NOMO-1 treated with dmso at 0.1 percent for 144 hours (cell line): ENCODE measurements around the gene CD300H.
A peak's percentile ranks its signal among the peaks of the same experiment; 100 is the strongest.
"Not testable (repeated sequence)": the region's sequence is repeated elsewhere in the genome, so short reads cannot be mapped to it uniquely, and the experiment has no call there.

ENCODE experiments used
- DNase-seq: peaks from one replicate; lab custom pipeline; 2025; ENCODE audit not compliant: unreplicated experiment; lab: John Stamatoyannopoulos, UW

The CD300H gene

DNA sequence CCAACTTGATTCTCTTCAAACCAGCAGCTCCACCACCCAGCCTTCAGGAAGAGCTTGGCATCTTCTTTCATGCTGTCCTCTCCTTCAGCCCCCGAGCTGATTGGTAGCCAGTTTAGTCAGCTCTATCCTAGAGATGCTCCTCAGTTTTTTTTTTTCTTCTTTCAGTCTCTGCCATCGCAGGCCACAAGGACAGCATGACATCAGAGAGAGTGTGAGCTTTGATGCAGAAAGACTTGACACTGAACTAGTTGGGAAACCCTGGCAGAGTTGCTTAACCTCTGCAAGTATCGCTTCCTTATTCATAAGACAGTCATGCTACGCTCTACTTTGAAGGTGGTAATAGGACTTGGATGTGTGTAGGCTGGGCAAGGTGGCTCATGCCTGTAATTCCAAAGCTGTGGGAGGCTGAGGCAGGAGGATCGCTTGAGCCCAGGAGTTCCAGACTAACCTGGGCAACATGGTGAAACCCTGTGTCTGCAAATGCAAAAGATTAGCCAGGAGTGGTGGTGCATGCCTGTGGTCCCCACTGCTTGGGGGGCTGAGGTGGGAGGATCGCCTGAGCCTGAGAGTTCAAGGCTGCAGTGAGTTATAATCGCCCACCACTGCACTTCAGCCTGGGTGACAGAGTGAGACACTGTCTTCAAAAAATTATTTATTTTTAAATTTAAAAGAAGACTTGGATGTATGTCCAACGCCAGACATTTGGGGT is 38.7 kb downstream of the CD300H start:
- peak; percentile 96 for DNase-seq

DNA sequence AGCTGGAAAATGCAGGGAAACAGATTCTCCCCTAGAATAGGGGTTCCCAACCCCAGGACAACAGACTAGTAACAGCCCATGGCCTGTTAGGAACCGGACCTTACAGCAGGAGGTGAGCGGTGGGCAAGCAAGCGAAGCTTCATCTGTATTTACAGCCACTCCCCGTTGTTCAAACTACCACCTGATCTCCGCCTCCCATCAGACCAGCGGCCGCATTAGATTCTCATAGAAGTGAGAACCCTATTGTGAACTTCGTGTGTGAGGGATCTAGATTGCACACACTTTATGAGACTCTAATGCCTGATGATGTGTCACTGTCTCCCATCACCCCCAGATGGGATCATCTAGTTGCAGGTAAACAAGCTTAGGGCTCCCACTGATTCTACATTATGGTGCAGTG is 39.6 kb downstream of the CD300H start:
- DNase-seq, result no peak

GRCh38 chr17:74527081-74527480 is 40.2 kb downstream of the CD300H start:
- DNase-seq, result no peak

GRCh38 chr17:74526681-74527080 is 40.6 kb downstream of the CD300H start:
- no peak for DNase-seq

GRCh38 chr17:74525781-74526288 is 41.5 kb downstream of the CD300H start:
- no peak for DNase-seq

- DNase-seq, result no peak
These were observed 41.9 kb downstream of the CD300H start for GRCh38 chr17:74525465-74525725.

DNA sequence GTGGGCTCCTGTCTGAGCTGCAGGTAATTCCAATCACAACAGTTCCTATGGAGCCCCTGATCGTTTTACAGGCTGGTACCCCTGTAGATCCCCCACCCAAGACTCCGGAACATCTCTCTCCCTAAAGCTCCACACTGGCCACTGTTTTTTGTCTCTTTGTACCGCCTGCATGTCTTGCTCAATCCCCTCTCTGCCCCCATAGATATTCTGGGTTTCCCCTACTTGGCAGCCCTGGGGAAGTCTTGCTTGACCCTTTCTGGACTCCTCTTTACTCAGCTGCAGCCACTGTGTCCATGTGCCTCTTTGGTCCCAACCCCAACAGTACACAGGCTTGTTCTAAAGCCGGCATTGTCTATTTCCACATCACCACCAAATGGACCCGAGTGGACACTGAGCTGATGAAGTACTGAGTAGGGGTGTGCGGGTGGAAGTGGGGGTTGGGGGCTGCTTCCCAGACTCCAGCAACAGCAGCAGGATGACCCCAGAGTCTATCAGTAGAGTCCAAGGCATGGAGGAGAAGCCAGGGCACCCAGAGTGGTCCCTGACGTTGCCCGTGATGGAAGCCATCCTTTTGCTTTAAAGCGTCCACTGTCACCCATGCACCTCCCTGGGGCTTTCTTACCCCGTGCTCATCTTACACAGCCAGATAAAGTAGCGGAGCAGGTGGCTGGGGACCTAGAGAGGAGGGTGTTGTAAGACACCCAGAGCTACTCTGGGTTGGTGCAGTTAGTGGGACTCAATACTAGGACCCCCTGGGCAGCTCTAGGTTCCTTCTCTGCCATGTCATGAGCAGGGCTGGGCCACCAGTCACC is 42.5 kb downstream of the CD300H start:
- DNase-seq, result no peak

DNA sequence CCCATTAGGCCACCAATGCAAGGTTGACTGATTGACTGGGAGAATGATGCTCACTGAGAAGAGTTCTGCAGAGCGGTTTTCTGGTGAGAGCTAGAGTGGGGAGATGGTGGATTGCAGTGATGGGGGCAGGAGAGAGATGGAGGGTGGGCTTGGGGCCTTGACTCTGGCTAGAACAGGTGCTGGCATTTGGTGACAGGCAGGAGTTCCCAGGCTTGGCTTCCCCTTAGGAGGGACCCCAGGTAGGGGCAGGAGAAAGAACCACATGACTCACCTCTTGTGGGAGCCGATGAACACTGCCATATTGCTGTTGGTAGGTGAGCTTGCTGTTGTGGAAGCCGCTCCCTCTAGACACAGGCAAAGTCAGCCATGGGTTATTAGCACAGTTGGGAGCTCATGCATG is 44.0 kb downstream of the CD300H start:
- no peak for DNase-seq

DNA sequence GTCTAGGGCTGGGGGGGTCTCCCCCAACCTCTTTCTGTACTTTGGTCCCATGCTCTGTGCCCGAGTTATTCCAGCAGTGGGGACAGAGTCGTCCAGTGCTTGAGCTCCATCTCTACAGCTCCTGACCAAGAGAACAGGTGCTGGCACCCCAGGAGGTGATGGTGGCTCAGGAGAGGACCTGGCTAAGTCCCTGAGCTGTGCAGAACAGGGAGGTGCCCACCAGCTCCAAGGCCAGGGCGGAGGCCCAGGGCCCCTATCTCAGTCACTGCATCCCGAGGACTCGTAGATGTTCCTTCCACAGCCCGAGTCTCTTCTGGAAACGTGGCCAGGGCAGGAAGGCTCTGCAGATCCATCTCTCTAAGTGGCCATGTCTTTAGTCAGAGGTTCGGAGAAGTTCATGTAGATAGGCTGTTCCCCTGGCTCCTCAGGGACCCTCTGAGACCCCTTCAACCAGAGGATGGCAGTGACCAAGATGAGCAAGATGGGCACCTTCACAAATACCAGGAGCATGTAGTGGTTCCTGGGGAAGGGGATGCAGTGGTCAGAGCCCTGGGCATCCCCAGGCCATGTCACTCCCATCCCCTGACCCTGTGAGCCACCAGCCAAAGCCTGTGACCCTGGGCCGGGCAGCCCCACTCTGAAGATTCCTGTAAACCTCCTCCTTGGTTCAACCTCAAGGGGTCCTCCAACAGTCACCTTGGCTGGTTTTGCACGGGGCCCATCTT is 44.8 kb downstream of the CD300H start:
- DNase-seq, result no peak

DNA sequence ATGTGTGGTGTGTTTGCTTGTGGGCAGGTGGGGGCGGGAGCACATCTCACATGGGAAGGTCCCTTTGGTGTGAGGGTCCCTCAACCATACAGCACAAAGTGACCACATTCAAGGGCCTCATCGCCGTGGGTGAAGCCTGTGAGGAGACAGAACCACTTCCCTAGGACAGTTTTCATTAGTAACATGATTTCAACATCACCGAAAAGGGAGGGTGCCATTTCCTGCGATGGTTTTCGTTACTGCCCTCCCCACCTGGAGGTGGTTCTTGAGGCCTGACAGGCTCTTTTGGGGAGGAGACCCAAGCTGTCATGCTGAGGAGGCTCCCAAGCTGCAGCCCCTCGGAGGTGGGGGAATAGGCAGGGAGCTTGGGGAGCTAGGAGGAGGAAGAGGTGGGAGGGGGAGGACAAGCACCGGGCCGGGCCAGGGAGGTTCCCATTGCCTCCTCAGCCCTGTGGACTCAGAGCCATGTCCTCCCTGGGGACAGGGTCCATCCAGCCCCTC is 45.6 kb downstream of the CD300H start:
- peak; percentile 81 for DNase-seq

DNA sequence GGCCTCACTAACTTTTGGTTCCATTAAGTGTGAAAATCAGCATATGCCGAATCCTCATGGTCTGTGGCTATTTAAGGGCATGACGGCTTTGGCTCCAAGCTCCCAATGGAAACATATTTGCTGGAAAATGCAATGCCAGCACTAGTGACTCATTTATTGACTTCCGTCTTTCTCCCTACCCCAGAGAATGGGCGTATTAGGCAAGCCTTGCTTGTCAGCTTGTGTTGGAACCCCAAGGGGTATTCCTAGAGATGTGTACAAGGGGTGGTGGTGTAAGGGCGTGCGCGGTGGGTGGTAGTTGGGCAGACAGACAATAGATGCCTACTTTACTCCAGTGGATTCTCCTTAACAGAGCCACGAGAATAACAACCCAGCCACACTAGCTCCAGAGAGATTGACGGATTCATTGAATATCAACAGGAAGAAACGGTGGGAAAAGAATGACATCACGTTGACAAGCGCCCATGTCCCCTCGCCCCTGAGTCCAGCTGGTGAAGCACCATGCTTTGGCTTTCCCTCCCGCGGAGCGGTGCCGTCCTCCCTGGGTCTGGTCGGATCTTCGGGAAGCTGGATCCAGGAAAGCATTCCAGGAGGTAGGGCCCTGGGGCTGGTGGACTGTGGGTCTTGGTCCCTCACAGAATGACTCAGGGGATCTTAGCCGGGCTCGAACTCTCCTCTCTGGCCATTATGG is 46.4 kb downstream of the CD300H start:
- peak; percentile 20 for DNase-seq

DNA sequence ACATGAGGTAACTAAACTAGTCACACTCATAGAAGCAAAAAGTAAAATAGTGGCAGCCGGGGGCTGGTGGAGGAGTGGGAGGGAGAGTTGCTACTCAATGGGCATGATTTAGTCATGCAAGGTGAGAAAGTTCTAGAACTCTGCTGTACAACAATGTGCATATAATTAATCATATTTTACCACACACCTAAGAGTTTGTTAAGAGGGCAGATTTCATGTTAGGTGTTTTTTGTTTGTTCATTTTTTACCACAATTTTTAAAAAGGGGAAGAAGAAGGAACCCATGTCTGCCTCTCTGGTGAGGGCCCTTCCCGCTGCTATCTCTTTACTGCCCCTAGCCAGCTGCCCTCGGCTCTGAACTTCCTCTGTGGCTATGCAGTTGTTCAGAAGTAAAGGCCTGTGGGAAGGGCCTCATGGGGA is 47.3 kb downstream of the CD300H start:
- peak; percentile 90 for DNase-seq

DNA sequence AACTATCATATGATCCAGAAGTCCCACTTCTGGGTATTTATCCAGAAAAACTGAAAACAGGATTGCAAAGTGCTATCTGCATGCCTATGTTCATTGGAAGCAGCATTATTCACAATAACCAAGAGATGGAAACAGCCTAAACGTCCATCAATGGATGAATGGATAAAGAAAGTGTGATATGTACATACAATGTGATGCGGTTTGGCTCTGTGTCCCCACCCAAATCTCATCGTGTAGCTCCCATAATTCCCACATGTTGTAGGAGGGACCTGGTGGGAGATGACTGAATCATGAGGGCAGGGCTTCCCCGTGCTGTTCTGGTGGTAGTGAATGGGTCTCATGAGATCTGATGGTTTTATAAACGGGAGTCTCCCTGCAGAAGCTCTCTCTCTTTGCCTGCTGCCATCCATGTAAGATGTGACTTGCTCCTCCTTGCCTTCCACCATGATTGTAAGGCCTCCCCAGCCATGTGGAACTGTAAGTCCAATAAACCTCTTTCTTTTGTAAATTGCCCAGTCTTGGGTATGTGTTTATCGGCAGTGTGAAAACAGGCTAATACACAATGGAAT is 48.8 kb downstream of the CD300H start:
- not testable (repeated sequence) for DNase-seq

DNA sequence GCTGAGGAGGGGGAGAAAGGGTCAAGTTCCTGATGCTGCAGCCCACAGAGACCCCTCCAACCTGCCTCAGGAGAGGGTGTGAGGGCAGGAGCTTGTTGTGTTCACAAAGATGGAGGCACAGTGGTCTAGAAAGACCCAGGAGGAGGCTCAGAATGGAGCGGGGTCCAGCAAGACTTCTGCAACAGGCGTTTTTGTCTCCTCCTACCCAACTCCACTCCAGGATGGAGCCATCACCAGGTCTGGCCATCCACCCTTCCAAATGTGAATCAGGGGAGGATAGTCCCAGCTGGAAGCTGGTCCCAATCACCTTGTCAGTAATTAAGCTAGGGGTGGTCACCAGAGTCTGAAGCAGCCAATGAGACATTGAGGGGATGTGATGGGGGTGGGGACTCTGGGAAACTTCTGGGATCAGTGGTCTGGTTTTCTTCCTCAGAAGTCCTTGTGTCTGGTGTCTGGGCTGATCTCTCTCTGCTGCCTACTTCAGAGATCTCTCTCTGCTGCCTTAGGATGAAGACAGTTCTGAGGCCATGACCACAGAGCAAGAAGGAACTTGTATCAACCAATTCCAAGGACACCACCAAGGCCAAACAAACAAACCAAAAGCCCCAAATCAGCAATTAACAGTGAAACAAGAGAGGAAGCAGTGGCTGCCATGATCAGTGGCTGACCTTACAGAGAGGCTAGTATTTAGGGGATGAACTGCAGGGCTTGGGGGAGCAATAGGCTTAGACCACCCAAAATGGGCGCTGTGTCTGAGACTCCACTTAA is 50.6 kb downstream of the CD300H start:
- no peak for DNase-seq

- DNase-seq, result no peak
These were observed 51.4 kb downstream of the CD300H start for GRCh38 chr17:74515941-74516340.

DNA sequence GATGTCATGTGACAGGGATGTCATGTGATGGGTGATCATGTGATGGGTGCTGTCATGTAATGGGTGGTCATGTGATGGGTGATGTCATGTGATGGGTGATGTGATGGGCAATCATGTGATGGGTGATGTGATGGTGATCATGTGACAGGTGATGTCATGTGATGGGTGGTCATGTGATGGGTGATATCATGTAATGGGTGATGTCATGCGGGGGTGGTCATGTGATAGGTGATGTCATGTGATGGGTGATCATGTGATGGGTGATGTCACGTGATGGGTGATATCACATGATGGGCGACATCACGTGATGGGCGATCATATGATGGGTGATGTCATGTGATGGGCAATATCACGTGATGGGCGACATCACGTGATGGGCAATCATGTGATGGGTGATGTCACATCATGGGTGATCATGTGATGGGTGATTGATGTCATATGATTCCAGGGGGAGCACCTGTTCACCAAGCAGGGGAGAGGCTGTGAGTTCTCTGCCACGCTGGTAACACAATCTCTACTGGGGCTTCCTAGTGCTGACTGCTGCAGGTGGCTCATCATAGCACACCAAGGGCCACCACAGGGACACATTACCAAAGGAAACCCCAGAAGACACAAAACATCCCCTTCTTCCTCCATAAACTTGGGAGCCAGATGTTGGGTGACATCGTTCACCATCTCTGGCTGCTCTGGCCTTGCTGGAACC is 52.5 kb downstream of the CD300H start:
- DNase-seq, result no peak

GRCh38 chr17:74513987-74514631 is 53.2 kb downstream of the CD300H start:
- DNase-seq, result no peak

DNA sequence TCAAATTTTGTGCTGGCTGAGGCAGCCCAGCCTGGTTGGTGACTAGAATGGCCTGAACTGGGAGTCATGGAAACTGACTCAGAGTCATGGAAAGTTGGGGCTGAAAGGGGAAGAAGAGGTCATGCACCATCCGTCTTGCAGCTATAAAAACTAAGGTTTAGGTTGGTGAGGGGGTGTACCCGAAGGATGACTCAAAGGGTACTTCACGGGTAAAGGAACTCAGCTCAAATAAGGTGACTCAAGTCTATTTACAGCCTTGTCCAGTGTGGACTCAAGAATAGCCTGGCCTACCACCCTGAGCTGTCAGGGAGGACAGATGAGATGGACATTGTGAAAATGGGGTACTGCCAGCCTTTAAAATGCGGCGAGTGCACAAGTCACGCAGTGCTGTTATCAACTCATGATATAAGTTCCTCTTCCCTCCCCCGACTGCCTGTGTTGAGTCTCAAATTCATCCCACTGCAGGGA is 54.7 kb downstream of the CD300H start:
- peak; percentile 54 for DNase-seq

DNA sequence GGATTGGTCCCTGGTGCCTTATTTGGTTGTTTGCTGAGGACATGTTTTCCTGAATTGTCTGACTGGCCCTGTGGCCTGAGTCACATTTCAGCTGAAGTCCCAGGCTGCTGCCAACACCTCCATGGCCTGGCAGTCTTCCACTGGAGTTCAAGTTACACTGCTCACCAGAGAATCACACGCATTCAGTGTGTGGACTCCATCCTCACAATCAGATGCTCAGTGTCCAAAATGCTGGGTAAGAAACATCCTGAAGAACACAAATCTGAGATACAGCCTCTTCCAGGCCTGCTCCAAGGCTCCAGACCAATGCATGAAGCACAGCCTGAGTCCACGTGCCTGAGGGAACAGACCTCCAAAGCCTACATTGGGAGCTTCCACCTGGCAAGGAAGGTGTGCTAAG is 55.3 kb downstream of the CD300H start:
- no peak for DNase-seq
